ENCODE measurements around the gene ADAMTSL4.

ADAMTSL4 gene

GRCh38 chr1:150548632-150549495 is at the start of gene ADAMTSL4:
ADAMTSL4 (plus strand) TSS chr1:150549408; CDS start chr1:150552289, 2,881 bp downstream.
- peak; percentile 65 for DNase-seq (ENCODE audit: low spot score)

DNA sequence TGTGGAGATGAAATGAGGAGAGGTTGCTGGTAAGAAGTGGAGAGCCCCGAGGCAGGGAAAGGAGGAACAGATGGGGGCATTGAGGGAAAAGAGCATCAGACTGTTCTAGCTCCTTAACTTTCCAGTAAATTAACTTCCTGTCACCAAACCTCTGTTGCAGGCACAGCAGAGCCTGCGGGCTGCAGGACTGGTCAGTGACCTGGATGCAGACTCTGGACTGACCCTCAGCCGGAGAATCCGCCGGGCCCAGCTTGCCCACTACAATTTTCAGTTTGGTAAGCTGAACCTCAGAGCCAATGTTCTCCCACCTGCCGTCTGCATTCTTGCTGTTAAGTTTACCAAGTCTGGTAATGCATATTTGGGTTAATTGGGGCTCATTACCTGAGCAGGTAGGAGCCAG is 43.8 kb upstream of the ADAMTSL4 start:
- no peak for DNase-seq (ENCODE audit: low spot score)

GRCh38 chr1:150507912-150508864 is 41.0 kb upstream of the ADAMTSL4 start, which contains the start of gene ECM1:
ECM1 (plus strand) TSS chr1:150508109; CDS start chr1:150508210, 101 bp downstream.
- DNase-seq (ENCODE audit: low spot score): no peak

GRCh38 chr1:150508982-150509381 is 40.2 kb upstream of the ADAMTSL4 start:
- no peak for DNase-seq (ENCODE audit: low spot score)

GRCh38 chr1:150511551-150511950 is 37.7 kb upstream of the ADAMTSL4 start:
- DNase-seq (ENCODE audit: low spot score): no peak

DNA sequence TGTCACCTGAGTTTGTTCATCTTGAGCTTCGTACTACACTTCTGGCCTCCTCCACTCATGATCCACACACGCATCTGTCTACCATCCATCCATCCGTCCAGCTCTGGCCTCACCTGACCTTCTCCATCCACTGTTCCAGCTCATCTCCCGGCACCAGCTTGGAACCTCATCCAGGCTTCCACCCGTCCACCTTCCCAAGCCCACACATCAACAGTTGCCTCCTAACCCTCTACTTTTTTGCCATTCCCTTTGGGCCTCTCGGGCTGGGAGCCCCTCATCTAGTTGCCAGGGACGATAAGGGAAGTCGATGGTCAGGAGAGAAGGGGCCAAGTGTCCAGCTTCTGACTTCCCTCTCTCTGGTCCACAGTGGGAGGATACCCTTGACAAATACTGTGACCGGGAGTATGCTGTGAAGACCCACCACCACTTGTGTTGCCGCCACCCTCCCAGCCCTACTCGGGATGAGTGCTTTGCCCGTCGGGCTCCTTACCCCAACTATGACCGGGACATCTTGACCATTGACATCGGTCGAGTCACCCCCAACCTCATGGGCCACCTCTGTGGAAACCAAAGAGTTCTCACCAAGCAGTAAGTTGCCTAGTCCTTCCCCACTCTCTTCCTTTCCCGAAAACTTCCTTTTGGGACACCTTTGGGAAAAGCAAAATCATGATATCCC is 37.1 kb upstream of the ADAMTSL4 start:
- DNase-seq (ENCODE audit: low spot score): no peak

DNA sequence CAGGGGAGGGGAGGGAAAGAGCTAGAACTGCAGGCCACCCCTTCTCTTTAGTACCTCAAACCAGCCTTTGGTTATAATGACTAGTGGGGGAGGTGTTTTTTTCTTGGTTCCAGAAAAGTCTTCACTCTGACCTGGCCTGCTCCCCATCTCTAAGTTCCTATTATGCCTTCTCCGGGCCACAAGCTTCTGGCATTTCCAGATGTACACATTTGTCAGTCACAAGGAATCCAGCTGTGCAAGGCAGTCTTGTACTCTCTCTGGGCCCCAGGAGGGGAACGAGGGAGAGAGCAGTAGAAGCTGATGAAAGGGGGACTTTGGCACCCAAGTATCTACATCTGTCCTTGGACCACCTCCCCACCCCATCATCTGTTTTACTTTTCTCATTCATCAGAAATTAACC is 36.4 kb upstream of the ADAMTSL4 start:
- no peak for DNase-seq (ENCODE audit: low spot score)

DNA sequence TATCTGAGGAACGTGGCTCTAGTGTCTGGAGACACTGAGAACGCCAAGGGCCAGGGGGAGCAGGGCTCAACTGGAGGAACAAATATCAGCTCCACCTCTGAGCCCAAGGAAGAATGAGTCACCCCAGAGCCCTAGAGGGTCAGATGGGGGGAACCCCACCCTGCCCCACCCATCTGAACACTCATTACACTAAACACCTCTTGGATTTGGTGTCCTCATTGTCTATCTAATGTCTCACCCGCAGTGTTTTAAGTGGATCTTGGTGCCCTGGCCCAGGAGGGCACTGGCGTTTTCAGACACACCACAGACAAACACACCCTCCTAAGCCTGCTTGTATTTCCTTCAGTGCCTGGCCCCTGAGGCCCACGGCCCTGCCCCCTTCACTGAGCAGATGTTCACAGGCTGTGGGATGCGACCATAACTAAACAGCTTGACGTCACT is 35.8 kb upstream of the ADAMTSL4 start:
- no peak for DNase-seq (ENCODE audit: low spot score)

GRCh38 chr1:150514260-150514659 is 34.9 kb upstream of the ADAMTSL4 start:
- DNase-seq (ENCODE audit: low spot score): no peak

- peak; percentile 19 for DNase-seq (ENCODE audit: low spot score)
These were observed 34.3 kb upstream of the ADAMTSL4 start for GRCh38 chr1:150514913-150515327.

- DNase-seq (ENCODE audit: low spot score): peak; percentile 93
These were observed 33.7 kb upstream of the ADAMTSL4 start, which contains the start of gene FALEC for GRCh38 chr1:150515328-150516049. FALEC (plus strand) TSS chr1:150515752.

DNA sequence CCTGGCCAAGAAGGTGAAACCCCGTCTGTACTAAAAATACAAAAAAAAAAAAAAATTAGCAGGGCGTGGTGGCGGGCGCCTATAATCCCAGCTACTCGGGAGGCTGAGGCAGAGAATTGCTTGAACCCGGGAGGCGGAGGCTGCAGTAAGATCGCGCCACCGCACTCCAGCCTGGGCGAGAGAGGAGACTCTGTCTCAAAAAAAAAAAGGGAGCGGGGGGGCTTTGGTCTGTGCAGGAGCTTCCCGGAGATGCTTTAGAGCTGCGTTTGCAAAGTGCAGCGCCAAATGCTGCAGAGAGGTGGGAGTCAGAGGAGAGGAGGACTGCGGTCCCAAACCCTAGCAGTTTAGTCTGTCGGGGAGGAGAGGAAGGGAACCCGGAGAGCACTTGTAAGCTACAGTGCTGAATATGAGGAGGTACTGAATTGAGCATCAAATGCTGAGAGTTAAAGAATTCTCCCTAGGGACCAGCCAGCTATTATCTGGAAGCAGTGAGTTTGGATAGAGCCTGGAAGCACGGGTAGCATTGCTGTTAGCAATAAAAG is 33.1 kb upstream of the ADAMTSL4 start:
- no peak for DNase-seq (ENCODE audit: low spot score)

DNA sequence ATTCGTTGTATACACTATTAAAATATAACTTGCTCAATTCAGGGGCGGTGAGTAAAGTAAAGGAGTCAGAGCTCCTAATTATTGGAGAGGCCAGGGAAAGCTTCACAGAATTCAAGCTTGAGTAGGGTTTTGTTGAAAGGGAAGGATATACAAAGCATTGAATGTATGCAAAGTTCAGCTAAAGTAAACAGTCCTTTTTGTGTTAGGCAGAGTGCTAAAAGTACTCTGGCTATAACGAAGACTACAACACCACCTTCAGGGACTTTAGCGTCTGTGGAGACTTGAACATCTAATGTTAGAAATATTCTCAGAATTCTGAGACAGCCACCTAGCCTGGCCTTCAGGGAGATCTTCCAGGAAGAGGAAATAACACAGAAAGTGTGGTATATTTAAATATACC is 32.6 kb upstream of the ADAMTSL4 start:
- DNase-seq (ENCODE audit: low spot score): no peak

DNA sequence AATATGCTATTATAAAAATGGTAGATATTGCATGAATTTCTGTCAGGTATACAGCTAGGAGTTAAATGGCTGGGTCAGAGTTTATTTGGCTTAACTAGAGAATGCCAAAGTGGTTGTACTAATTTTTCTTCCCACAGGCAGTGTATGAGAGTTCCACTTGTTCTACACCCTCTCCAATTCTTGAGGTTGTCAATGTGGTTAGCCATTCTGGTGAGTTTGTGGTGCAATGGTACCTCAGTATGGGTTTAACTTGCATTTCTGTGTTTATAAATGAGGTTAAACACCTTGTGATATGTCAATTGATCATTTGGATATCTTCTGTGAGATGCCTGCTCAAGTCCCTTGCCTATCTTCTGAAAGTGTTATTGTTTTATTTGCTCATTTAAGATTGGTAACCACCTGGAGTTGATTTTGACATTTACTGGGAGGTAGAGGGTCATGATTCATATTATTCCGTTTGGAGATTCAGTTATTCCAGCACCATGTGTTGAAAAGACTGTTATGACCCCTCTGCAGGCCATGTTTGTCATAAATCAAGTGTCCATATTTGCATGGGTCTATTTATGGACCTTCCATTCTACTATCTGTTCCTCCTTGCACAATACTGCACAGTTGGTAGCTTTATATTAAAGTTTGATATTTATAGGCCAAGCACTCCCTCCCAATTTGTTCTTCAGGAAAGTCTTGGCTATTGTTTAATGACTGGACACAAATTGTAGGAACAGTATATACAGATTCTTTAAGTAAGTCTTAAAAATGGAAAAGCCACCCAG is 27.8 kb upstream of the ADAMTSL4 start:
- DNase-seq (ENCODE audit: low spot score): no peak

DNA sequence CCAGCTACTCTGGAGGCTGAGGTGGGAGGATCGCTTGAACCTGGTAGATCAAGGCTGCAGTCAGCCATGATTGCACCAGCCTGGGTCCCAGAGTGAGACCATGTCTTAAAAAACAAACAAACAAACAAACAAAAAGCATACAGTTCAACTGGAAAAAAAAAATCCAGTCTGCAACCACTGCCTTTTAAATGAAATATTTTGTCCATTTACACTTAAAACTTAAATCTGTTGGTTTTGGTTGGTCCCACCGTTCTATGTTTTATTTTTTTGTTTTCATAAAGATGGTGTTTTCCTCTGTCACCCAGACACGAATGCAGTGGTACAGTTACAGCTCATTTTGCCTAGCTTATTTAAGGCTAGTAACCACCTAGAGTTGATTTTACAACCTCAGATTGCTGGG is 23.9 kb upstream of the ADAMTSL4 start:
- DNase-seq (ENCODE audit: low spot score): no peak

DNA sequence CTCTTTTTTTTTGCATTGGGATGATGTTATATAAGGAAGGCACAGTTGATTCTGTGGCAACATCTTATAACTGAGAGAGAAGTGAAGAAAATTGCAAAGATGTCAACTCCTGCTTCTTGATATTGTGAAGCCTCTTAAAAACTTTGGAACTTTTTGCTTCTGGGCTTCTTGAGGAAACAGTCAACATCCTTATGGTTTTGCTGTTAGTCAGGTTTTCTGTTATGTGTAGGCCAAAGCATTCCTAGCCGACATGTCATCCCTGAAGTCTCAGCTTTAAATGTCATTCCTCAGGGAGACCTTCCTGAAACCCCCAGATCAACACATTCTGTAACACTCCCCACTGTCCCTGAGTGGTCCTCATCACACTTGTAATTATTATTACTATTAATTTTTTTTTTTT is 21.0 kb upstream of the ADAMTSL4 start:
- no peak for DNase-seq (ENCODE audit: low spot score)

DNA sequence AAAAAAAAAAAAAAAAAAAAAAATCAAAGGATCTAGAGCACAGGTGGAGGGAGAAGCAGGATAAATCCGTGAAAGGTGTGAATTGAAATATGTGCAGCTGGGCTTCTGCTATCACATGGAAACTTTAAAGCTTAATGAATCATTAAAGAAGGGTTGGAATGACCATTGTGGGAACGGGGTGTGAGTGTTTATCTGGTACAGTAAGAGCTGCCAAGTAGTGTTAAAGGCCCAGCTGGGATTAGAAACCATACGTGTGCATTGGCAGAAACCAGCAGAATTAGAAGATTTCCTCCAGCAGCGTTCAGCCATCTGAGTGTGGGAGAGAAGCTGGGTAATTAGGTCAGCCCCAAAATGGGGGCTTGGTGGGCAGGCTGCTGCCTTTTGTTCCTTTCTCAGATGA is 20.2 kb upstream of the ADAMTSL4 start:
- DNase-seq (ENCODE audit: low spot score): no peak

GRCh38 chr1:150530491-150531159 is 18.6 kb upstream of the ADAMTSL4 start:
- no peak for DNase-seq (ENCODE audit: low spot score)

GRCh38 chr1:150532860-150533259 is 16.3 kb upstream of the ADAMTSL4 start:
- no peak for DNase-seq (ENCODE audit: low spot score)

DNA sequence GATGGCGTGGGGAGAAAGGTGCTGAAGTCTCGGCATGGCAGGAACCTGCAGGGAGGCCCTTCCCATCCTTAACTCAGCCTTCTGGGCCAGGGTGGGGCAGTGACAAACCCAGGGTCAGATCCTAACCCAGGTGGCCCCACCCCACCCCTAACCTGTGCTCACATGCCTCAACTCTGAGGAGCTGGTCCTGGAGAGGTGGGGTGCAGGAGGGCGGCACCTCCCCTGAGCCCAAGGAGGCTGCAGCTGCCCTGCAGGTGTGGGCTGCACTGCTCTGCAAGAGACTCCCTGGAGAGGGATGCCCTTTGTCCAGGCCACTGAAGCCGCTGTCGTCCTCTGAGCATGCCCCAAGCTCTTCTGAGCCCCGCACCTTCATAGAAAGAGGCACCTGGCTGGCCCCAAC is 15.2 kb upstream of the ADAMTSL4 start:
- DNase-seq (ENCODE audit: low spot score): no peak

Measured in HuH-7 (cell line).